Measurements from ENCODE around the gene ACTL10. TPM values are rescaled to one million over a fixed set of nuclear protein-coding genes. Genes with fewer than 3 reads are reported as not detected.
"Not testable (repeated sequence)": the region's sequence is repeated elsewhere in the genome, so short reads cannot be mapped to it uniquely, and the experiment has no call there.

Gene ACTL10
- 1 to 10 TPM in 1 of 2 experiments, under 1 TPM in 1; 0.91 to 1.7 TPM for total RNA-seq

GRCh38 chr20:33666293-33667244 lies at the start of gene ACTL10:
TSS of gene ACTL10 (plus strand) at chr20:33666943. CDS start at chr20:33667498, 555 bp downstream.
- ATAC-seq = peak; percentile 59
- Mint-ChIP-seq H3K36me3 (ENCODE audit: low read depth) (peaks cover 5% of the 10 kb centered on the region), H3K27ac (peak within 1 kb of the TSS; percentile 90), H3K9me3 (ENCODE audit: low read depth) (no peaks in the 10 kb centered on the region), H3K4me1 (peaks cover 31% of the 10 kb centered on the region), H3K4me3 (peak within 1 kb of the TSS; percentile 75), H3K27me3 (no peaks in the 10 kb centered on the region)
- peak; percentile 89 for DNase-seq
- ChIA-PET POLR2A (interaction anchor here (0.8 to 1.3 kb wide), 5 partner anchors 11 to 177 kb away, joined by 3 to 5 read pairs (median 3); partner anchors contain the start of genes CBFA2T2 and PXMP4), CTCF (interaction anchor here (0.6 to 9.8 kb wide), 16 partner anchors 9 to 1502 kb away, joined by 3 to 91 read pairs (median 4); partner anchors contain the start of genes CDK5RAP1, PXMP4 and SNTA1)
- intact Hi-C loops (cut with DNase I, micrococcal nuclease) = loop anchor here (1.0 to 10.0 kb wide), 10 partner anchors 14 to 326 kb away; partner anchors contain the start of genes ZNF341 (in 2 of the 2), CBFA2T2 (in 1 of the 2), E2F1 (in 1 of the 2) and RALY (in 1 of the 2)

GRCh38 chr20:33621717-33622400 lies 44.9 kb upstream of the ACTL10 start:
- H3K27ac Mint-ChIP-seq = no peak overlapping the region
- no peaks in the 10 kb centered on the region for H3K27me3 Mint-ChIP-seq
- H3K4me3 Mint-ChIP-seq = no peak overlapping the region
- DNase-seq (no peak), ATAC-seq (no peak)
- peaks cover 16% of the 10 kb centered on the region for H3K4me1 Mint-ChIP-seq
- ChIA-PET CTCF (interaction anchor here (0.7 to 1.0 kb wide), 2 partner anchors 15 to 34 kb away, joined by 3 read pairs; no protein-coding TSS in a partner anchor), POLR2A (no interaction called here)
- no peaks in the 10 kb centered on the region for H3K9me3 Mint-ChIP-seq (ENCODE audit: low read depth)
- peaks cover 20% of the 10 kb centered on the region for H3K36me3 Mint-ChIP-seq (ENCODE audit: low read depth)
- intact Hi-C loops (cut with DNase I, micrococcal nuclease) = no loop called here

GRCh38 chr20:33622705-33623365 lies 43.9 kb upstream of the ACTL10 start:
- Mint-ChIP-seq H3K9me3 (ENCODE audit: low read depth) (no peaks in the 10 kb centered on the region), H3K27ac (no peak overlapping the region), H3K27me3 (no peaks in the 10 kb centered on the region), H3K36me3 (ENCODE audit: low read depth) (peaks cover 26% of the 10 kb centered on the region), H3K4me3 (no peak overlapping the region), H3K4me1 (peaks cover 16% of the 10 kb centered on the region)
- intact Hi-C loops (cut with DNase I, micrococcal nuclease) = no loop called here
- ChIA-PET CTCF (interaction anchor here (0.7 to 1.0 kb wide), 4 partner anchors 16 to 409 kb away, joined by 3 to 4 read pairs (median 4); partner anchors contain the start of gene ACTL10), POLR2A (no interaction called here)
- DNase-seq = no peak
- no peak for ATAC-seq

GRCh38 chr20:33624399-33624798 lies 42.3 kb upstream of the ACTL10 start:
- intact Hi-C loops (cut with DNase I, micrococcal nuclease) = no loop called here
- ChIA-PET CTCF (interaction anchor here (0.7 to 1.1 kb wide), 2 partner anchors 44 to 183 kb away, joined by 4 to 5 read pairs; no protein-coding TSS in a partner anchor), POLR2A (no interaction called here)
- Mint-ChIP-seq H3K4me3 (no peak overlapping the region), H3K36me3 (ENCODE audit: low read depth) (peaks cover 28% of the 10 kb centered on the region), H3K27ac (no peak overlapping the region), H3K27me3 (no peaks in the 10 kb centered on the region), H3K9me3 (ENCODE audit: low read depth) (no peaks in the 10 kb centered on the region), H3K4me1 (peaks cover 16% of the 10 kb centered on the region)
- ATAC-seq (peak; percentile 61), DNase-seq (no peak)

GRCh38 chr20:33626190-33626589 lies 40.6 kb upstream of the ACTL10 start:
- intact Hi-C loops (cut with DNase I, micrococcal nuclease) = no loop called here
- no peak overlapping the region for H3K27ac Mint-ChIP-seq
- no peaks in the 10 kb centered on the region for H3K27me3 Mint-ChIP-seq
- no peak for DNase-seq
- peaks cover 39% of the 10 kb centered on the region for H3K36me3 Mint-ChIP-seq (ENCODE audit: low read depth)
- no peaks in the 10 kb centered on the region for H3K9me3 Mint-ChIP-seq (ENCODE audit: low read depth)
- no peak for ATAC-seq
- POLR2A ChIA-PET = no interaction called here
- no peak overlapping the region for H3K4me3 Mint-ChIP-seq
- CTCF ChIA-PET = interaction anchor here (1.1 to 1.3 kb wide), 2 partner anchors 22 to 120 kb away, joined by 3 to 6 read pairs; no protein-coding TSS in a partner anchor
- H3K4me1 Mint-ChIP-seq = peaks cover 16% of the 10 kb centered on the region

GRCh38 chr20:33627577-33628216 lies 39.0 kb upstream of the ACTL10 start:
- intact Hi-C loops (cut with DNase I, micrococcal nuclease) = no loop called here
- Mint-ChIP-seq H3K9me3 (ENCODE audit: low read depth) (no peaks in the 10 kb centered on the region), H3K4me1 (peaks cover 16% of the 10 kb centered on the region), H3K27me3 (no peaks in the 10 kb centered on the region), H3K27ac (no peak overlapping the region), H3K4me3 (no peak overlapping the region), H3K36me3 (ENCODE audit: low read depth) (peaks cover 40% of the 10 kb centered on the region)
- DNase-seq = no peak
- ChIA-PET CTCF (no interaction called here), POLR2A (no interaction called here)
- no peak for ATAC-seq

GRCh38 chr20:33629533-33629932 lies 37.2 kb upstream of the ACTL10 start:
- intact Hi-C loops (cut with DNase I, micrococcal nuclease) = no loop called here
- peaks cover 8% of the 10 kb centered on the region for H3K4me1 Mint-ChIP-seq
- H3K27me3 Mint-ChIP-seq = no peaks in the 10 kb centered on the region
- peaks cover 34% of the 10 kb centered on the region for H3K36me3 Mint-ChIP-seq (ENCODE audit: low read depth)
- POLR2A ChIA-PET = no interaction called here
- DNase-seq (no peak), ATAC-seq (no peak)
- CTCF ChIA-PET = no interaction called here
- H3K27ac Mint-ChIP-seq = no peak overlapping the region
- H3K4me3 Mint-ChIP-seq = no peak overlapping the region
- H3K9me3 Mint-ChIP-seq (ENCODE audit: low read depth) = no peaks in the 10 kb centered on the region

- no peaks in the 10 kb centered on the region for H3K9me3 Mint-ChIP-seq (ENCODE audit: low read depth)
- no peak overlapping the region for H3K4me3 Mint-ChIP-seq
- peaks cover 5% of the 10 kb centered on the region for H3K4me1 Mint-ChIP-seq
- DNase-seq (no peak), ATAC-seq (no peak)
- peaks cover 36% of the 10 kb centered on the region for H3K36me3 Mint-ChIP-seq (ENCODE audit: low read depth)
- ChIA-PET POLR2A (no interaction called here), CTCF (no interaction called here)
- no peaks in the 10 kb centered on the region for H3K27me3 Mint-ChIP-seq
- no peak overlapping the region for H3K27ac Mint-ChIP-seq
- intact Hi-C loops (cut with DNase I, micrococcal nuclease) = no loop called here
These were observed 36.8 kb upstream of the ACTL10 start for GRCh38 chr20:33629979-33630378.

- no peaks in the 10 kb centered on the region for H3K9me3 Mint-ChIP-seq (ENCODE audit: low read depth)
- no peaks in the 10 kb centered on the region for H3K27me3 Mint-ChIP-seq
- H3K4me3 Mint-ChIP-seq = no peak overlapping the region
- DNase-seq = no peak
- CTCF ChIA-PET = no interaction called here
- peaks cover 33% of the 10 kb centered on the region for H3K36me3 Mint-ChIP-seq (ENCODE audit: low read depth)
- intact Hi-C loops (cut with DNase I, micrococcal nuclease) = no loop called here
- ATAC-seq = no peak
- H3K4me1 Mint-ChIP-seq = peaks cover 5% of the 10 kb centered on the region
- POLR2A ChIA-PET = no interaction called here
- peak overlapping the region; percentile 28 for H3K27ac Mint-ChIP-seq
These were observed 36.2 kb upstream of the ACTL10 start for GRCh38 chr20:33630507-33630906.

- ATAC-seq; H3K4me3 Mint-ChIP-seq; DNase-seq; H3K4me1 Mint-ChIP-seq; H3K27ac Mint-ChIP-seq; H3K27me3 Mint-ChIP-seq; POLR2A ChIA-PET; H3K9me3 Mint-ChIP-seq (ENCODE audit: low read depth); intact Hi-C loops (cut with DNase I, micrococcal nuclease): not testable (repeated sequence)
- peaks cover 30% of the 10 kb centered on the region for H3K36me3 Mint-ChIP-seq (ENCODE audit: low read depth)
- CTCF ChIA-PET = interaction anchor here (0.5 to 0.7 kb wide), 2 partner anchors 332 to 716 kb away, joined by 3 read pairs; no protein-coding TSS in a partner anchor
These were observed 34.8 kb upstream of the ACTL10 start for GRCh38 chr20:33631910-33632309.

- POLR2A ChIA-PET = no interaction called here
- ATAC-seq = no peak
- DNase-seq = no peak
- Mint-ChIP-seq H3K27ac (no peak overlapping the region), H3K27me3 (no peaks in the 10 kb centered on the region), H3K9me3 (ENCODE audit: low read depth) (no peaks in the 10 kb centered on the region), H3K4me3 (no peak overlapping the region), H3K4me1 (peaks cover 5% of the 10 kb centered on the region), H3K36me3 (ENCODE audit: low read depth) (peaks cover 23% of the 10 kb centered on the region)
- CTCF ChIA-PET = no interaction called here
- intact Hi-C loops (cut with DNase I, micrococcal nuclease) = no loop called here
These were observed 31.4 kb upstream of the ACTL10 start for GRCh38 chr20:33635341-33635740.
